ENCODE data around the gene GRK2. TPM values are rescaled to one million over a fixed set of nuclear protein-coding genes. Genes with fewer than 3 reads are reported as not detected.

GRK2 gene
- total RNA-seq, 1 experiment from 2014 or later = 56.3 TPM

GRCh38 chr11:67277231-67277961, 11.1 kb downstream of the GRK2 start:
- no peak for TF ChIP-seq CTCF (conservative IDR thresholded peaks at IDR 0.05)
- Histone ChIP-seq H4K5ac (ENCODE audit: insufficient read length, low read depth, low read length) (no peak overlapping the region), H3K4me2 (ENCODE audit: insufficient read depth, insufficient read length, low read length) (no peak overlapping the region), H3K23me2 (ENCODE audit: insufficient read length, low read depth, low read length, poor library complexity, severe bottlenecking) (no peaks in the 10 kb centered on the region), H3K79me2 (ENCODE audit: insufficient read depth, low read length) (peaks cover under 1% of the 10 kb centered on the region; the same call in 1 of the 2 replicates), H3K9ac (ENCODE audit: extremely low read depth, insufficient read length, low read length) (no peak overlapping the region), H3K23ac (ENCODE audit: insufficient read length, low read depth, low read length) (no peak overlapping the region), H3K27ac (ENCODE audit: insufficient read length, low read depth, low read length) (no peak overlapping the region), H2BK20ac (ENCODE audit: low read depth, low read length, poor library complexity, severe bottlenecking) (no peak overlapping the region), H2BK15ac (ENCODE audit: low read depth, low read length) (no peak overlapping the region), H3K18ac (ENCODE audit: insufficient read length, low read depth, low read length) (no peak overlapping the region), H4K20me1 (ENCODE audit: control insufficient read depth, insufficient read depth, insufficient read length) (no peaks in the 10 kb centered on the region), H4K8ac (replicated peaks; ENCODE audit: insufficient read length, low read depth, low read length) (no peak overlapping the region), H4K91ac (ENCODE audit: insufficient read length, low read depth, low read length) (no peak overlapping the region), H3K79me1 (ENCODE audit: insufficient read depth, low read depth, low read length, poor library complexity, severe bottlenecking) (no peaks in the 10 kb centered on the region), H3K14ac (ENCODE audit: insufficient read depth, low read length) (peak overlapping the region; percentile 39; the same call in 1 of the 2 replicates), H2AK5ac (ENCODE audit: insufficient read length, low read length) (no peak overlapping the region), H3K4ac (ENCODE audit: low read depth, low read length) (no peak overlapping the region), H2BK120ac (ENCODE audit: low read depth, low read length, poor library complexity, severe bottlenecking) (no peak overlapping the region), H3K56ac (ENCODE audit: insufficient read length, low read depth, low read length) (no peak overlapping the region), H2AFZ (ENCODE audit: low read length) (no peak overlapping the region), H3K9me3 (ENCODE audit: control insufficient read depth, low read depth, low read length) (no peaks in the 10 kb centered on the region), H2BK5ac (ENCODE audit: insufficient read length, low read length) (no peak overlapping the region), H3T11ph (ENCODE audit: low read length) (no peak overlapping the region), H3K4me1 (ENCODE audit: insufficient read depth, low read length) (peaks cover 2% of the 10 kb centered on the region; the same call in 1 of the 2 replicates), H2BK12ac (ENCODE audit: insufficient read length, low read depth, low read length) (no peak overlapping the region), H3K27me3 (ENCODE audit: insufficient read depth, low read length) (no peaks in the 10 kb centered on the region)
- H3K27ac Mint-ChIP-seq = peak overlapping the region; percentile 70 to 87 (median 72); a peak in 6 of 7 replicates
- H3K36me3 Mint-ChIP-seq (ENCODE audit: insufficient read depth in 1 of 3, low read depth in 3 of 3) = peaks cover 10 to 35% (median 33%) of the 10 kb centered on the region in 3 experiments; a peak in 6 of 7 replicates
- peaks cover 14 to 23% of the 10 kb centered on the region in 2 experiments for H3K4me1 Mint-ChIP-seq
- no peaks in the 10 kb centered on the region for H3K9me3 Mint-ChIP-seq
- H3K27me3 Mint-ChIP-seq (ENCODE audit: low read depth) = no peaks in the 10 kb centered on the region
- peak; percentile 88 for DNase-seq
- peak overlapping the region in 1 of 2 experiments; percentile 40; a peak in 1 of 5 replicates for H3K4me3 Mint-ChIP-seq
- WGBS (ENCODE audit: extremely low coverage, insufficient read length, low lambda C conversion rate) = no CpG with 5 or more reads among the region's 24 CpGs

Measured in H9 (cell line).